HepG2 (cell line): ENCODE data around the gene EPHA2. TPM values are rescaled to one million over a fixed set of nuclear protein-coding genes. Genes with fewer than 3 reads are reported as not detected.

ENCODE experiments used
- FOXO1 ChIP-seq: sonication (generic); formaldehyde crosslinking; IDR thresholded peaks from 2 replicates; pipeline ENCODE4 v1.4.0; 2020; ENCODE audit warnings: missing genetic modification reagents
- HDAC2 ChIP-seq: sonication (generic); formaldehyde crosslinking; IDR thresholded peaks from 2 replicates; pipeline ENCODE4 v1.4.0; 2020; ENCODE audit warnings: missing genetic modification reagents
- HNF1A ChIP-seq, 2 experiments: sonication (generic) in 1 of 2; formaldehyde crosslinking in 1 of 2; IDR thresholded peaks; 2 replicates each; pipeline versions ENCODE4 v1.4.0 to v1.6.1; 2016 to 2020; ENCODE audit warnings: borderline replicate concordance in 1 of 2, low read depth in 1 of 2, mild to moderate bottlenecking in 1 of 2, missing genetic modification reagents in 1 of 2
- JARID2 ChIP-seq: sonication (generic); formaldehyde crosslinking; IDR thresholded peaks from 2 replicates; pipeline ENCODE4 v1.8.1; 2023; ENCODE audit warnings: missing genetic modification reagents, inconsistent platforms; ENCODE audit not compliant: insufficient replicate concordance
- KDM5B ChIP-seq: sonication (generic); formaldehyde crosslinking; IDR thresholded peaks from 2 replicates; pipeline ENCODE4 v1.4.0; 2020; ENCODE audit warnings: missing genetic modification reagents, mild to moderate bottlenecking, borderline replicate concordance
- NFKB2 ChIP-seq: sonication (generic); formaldehyde crosslinking; IDR thresholded peaks from 2 replicates; pipeline ENCODE4 v1.4.0; 2020; ENCODE audit warnings: missing genetic modification reagents, borderline replicate concordance
- ONECUT2 ChIP-seq: sonication (generic); formaldehyde crosslinking; IDR thresholded peaks from 2 replicates; pipeline ENCODE4 v1.4.0; 2020; ENCODE audit warnings: missing genetic modification reagents
- SMC3 ChIP-seq: IDR thresholded peaks from 2 replicates; pipeline ENCODE4 v1.6.1; 2011; ENCODE audit warnings: low read length, improper control_type of control experiment
- THAP11 ChIP-seq: IDR thresholded peaks from 2 replicates; pipeline ENCODE4 v1.6.1; 2016; ENCODE audit warnings: missing biosample characterization, missing genetic modification reagents
- ZBTB10 ChIP-seq: sonication (generic); formaldehyde crosslinking; IDR thresholded peaks from 2 replicates; pipeline ENCODE4 v1.4.0; 2020; ENCODE audit warnings: missing genetic modification reagents, borderline replicate concordance
- ZBTB26 ChIP-seq: IDR thresholded peaks from 2 replicates; pipeline ENCODE4 v1.6.1; 2016; ENCODE audit warnings: missing compliant biosample characterization, missing genetic modification reagents, borderline replicate concordance
- ZNF234 ChIP-seq: sonication (generic); formaldehyde crosslinking; conservative IDR thresholded peaks from 2 replicates; pipeline ENCODE4 v1.5.1; 2020; ENCODE audit warnings: mild to moderate bottlenecking, missing genetic modification reagents
- ZNF264 ChIP-seq: sonication (generic); formaldehyde crosslinking; IDR thresholded peaks from 2 replicates; pipeline ENCODE4 v1.4.0; 2020; ENCODE audit warnings: missing genetic modification reagents
- ZNF629 ChIP-seq: sonication (generic); formaldehyde crosslinking; conservative IDR thresholded peaks from 2 replicates; pipeline ENCODE4 v1.5.0; 2020; ENCODE audit warnings: missing genetic modification reagents
- ZNF704 ChIP-seq: sonication (generic); formaldehyde crosslinking; IDR thresholded peaks from 2 replicates; pipeline ENCODE4 v1.8.1; 2023; ENCODE audit warnings: mild to moderate bottlenecking, inconsistent platforms, moderate library complexity, missing genetic modification reagents, borderline replicate concordance
- ZSCAN5A ChIP-seq: sonication (generic); formaldehyde crosslinking; IDR thresholded peaks from 2 replicates; pipeline ENCODE4 v1.8.0; 2022; ENCODE audit warnings: mild to moderate bottlenecking, missing genetic modification reagents, borderline replicate concordance
- polyA plus RNA-seq, 8 experiments: library from polyadenylated mRNA; depleted of rRNA in 3 of 8; stranded (reverse) in 7 of 8; unstranded in 1 of 8; fragments of >200 nt; fragmentation: Illumina TruSeq in 4 of 8; extraction: Trizol in 4 of 8; gene quantifications; 2 replicates each; pipeline versions ENCODE4 v1.2.1 to v1.2.3, GENCODE V29; 2011 to 2016; ENCODE audit warnings: low read depth in 4 of 8, missing spikeins in 1 of 8, mixed read lengths in 1 of 8; ENCODE audit not compliant: insufficient read depth in 1 of 8
- total RNA-seq, 5 experiments: library from RNA; depleted of rRNA; stranded (reverse); fragments of >200 nt; fragmentation: Illumina TruSeq; extraction: Trizol; gene quantifications; 2 replicates each; pipeline ENCODE4 v1.2.3, GENCODE V29; 2016; ENCODE audit warnings: low read depth in 1 of 5

EPHA2 gene
- total and polyA plus RNA-seq, 2 of the 13 experiments (the other 11 are each of a cell fraction or from before 2014, with no cell fraction given) = 33.6 to 53.6 TPM

GRCh38 chr1:16145662-16146278 lies 10.1 kb downstream of the EPHA2 start (continued):
- TF ChIP-seq ZNF704 (CRISPR knock-in tag) = no peak
- TF ChIP-seq FOXO1 (CRISPR knock-in tag) = 0 out of 2 replicates have a peak, but pooled peaks have one; percentile 13
- TF ChIP-seq NFKB2 (CRISPR knock-in tag) = no peak; the same call in 1 of the 2 replicates
- peak; percentile 92 for TF ChIP-seq ZNF629
- TF ChIP-seq SMC3 = no peak
- no peak for TF ChIP-seq ZBTB10
- 0 out of 2 replicates have a peak, but pooled peaks have one; percentile 8 for TF ChIP-seq HNF1A (IDR thresholded peaks at IDR 0.05; ENCODE audit: low read depth)
- no peak for TF ChIP-seq HNF1A (CRISPR knock-in tag; IDR thresholded peaks at IDR 0.05; ENCODE audit: borderline replicate concordance)
- peak; percentile 3 for TF ChIP-seq JARID2 (CRISPR knock-in tag)
- TF ChIP-seq ZBTB26 (CRISPR knock-in tag) = no peak
- TF ChIP-seq HDAC2 (CRISPR knock-in tag) = peak; percentile 29; the same call in 1 of the 2 replicates
- no peak for TF ChIP-seq ZSCAN5A (CRISPR knock-in tag)
- TF ChIP-seq THAP11 (CRISPR knock-in tag) = 0 out of 2 replicates have a peak, but pooled peaks have one; percentile 2
- TF ChIP-seq ZNF234 = no peak
- peak; percentile 60; the same call in 1 of the 2 replicates for TF ChIP-seq KDM5B (CRISPR knock-in tag)
- TF ChIP-seq ZNF264 (CRISPR knock-in tag) = no peak
- TF ChIP-seq ONECUT2 = no peak
